ENCODE results near the gene LUZP4.
A peak's percentile ranks its signal among the peaks of the same experiment; 100 is the strongest.
"Not testable (repeated sequence)": the region's sequence is repeated elsewhere in the genome, so short reads cannot be mapped to it uniquely, and the experiment has no call there.

The LUZP4 gene, protein sequence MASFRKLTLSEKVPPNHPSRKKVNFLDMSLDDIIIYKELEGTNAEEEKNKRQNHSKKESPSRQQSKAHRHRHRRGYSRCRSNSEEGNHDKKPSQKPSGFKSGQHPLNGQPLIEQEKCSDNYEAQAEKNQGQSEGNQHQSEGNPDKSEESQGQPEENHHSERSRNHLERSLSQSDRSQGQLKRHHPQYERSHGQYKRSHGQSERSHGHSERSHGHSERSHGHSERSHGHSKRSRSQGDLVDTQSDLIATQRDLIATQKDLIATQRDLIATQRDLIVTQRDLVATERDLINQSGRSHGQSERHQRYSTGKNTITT

GRCh38 chrX:115289465-115289864 lies at the start of gene LUZP4:
LUZP4 (plus strand) TSS chrX:115289715; CDS start chrX:115289760, 45 bp downstream.
- no peak for FAIRE-seq

DNA sequence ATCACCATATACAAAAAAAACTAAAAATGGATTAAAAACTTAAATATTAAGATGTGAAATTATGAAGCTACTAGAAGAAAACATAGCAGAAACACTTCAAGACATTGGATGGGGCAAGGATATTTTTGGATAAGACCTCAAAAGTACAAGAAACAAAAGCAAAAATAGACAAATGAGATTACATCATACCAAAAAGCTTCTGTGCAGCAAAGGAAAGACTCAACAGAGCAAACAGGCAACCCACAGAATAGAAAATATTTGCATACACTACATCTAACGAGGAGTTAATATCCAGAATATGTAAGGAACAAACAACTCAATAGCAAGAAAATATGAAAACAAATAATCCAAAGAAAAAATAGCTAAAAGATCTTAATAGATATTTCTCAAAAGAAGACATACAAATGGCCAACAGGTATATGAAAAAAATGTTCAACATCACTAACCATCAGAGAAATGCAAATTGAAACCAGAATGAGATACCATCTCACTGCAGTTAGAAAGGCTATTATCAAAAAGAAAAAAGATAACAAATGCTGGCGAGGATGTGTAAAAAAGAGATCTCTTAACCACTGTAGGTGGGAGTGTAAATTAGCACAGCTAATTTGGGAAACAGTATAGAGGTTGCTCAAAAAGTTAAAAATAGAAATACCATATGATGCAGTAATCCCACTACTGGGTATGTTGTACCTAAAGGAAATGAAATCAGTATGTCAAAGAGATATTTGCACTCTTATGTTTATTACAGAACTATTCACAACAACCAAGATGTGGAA lies 37.9 kb upstream of the LUZP4 start:
- no peak for FAIRE-seq

DNA sequence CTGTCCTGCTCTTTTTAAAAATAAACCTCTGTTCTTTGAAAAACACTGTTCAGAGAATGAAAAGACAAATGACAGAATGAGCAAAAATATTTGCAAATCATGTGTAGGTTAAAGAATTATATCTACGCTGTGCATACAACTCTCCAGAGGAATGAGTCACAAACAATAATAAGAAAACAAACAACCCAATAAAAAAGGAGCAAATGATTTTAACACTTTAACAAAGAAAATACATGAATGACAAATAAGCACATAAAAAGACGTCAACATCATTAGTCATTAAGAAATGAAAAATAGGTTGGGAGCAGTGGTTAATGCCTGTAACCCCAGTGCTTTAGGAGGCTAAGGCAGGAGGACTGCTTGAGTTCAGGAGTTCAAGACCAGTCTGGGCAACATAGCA lies 34.5 kb upstream of the LUZP4 start:
- FAIRE-seq: peak; percentile 12

DNA sequence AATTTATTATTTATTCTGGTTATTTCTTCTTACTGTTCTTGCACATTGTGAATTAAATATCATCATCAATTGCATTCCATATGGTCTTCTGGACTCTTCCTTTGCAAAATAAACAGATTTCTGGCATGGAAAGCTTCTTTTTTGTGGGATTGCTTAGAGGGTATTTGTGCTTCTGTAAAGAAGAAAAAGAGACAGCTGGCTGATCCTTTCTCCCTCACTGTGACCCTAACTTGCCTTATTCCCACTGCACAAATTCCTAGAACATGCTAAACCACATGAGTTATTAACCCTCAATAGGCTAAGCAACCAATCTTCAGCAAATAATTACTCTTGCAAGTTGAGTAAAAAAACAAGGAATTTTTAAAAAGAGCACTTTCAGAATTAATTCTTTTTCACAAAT lies 31.8 kb upstream of the LUZP4 start:
- no peak for FAIRE-seq

- no peak for FAIRE-seq
Measured at GRCh38 chrX:115259238-115259875, 30.2 kb upstream of the LUZP4 start.

DNA sequence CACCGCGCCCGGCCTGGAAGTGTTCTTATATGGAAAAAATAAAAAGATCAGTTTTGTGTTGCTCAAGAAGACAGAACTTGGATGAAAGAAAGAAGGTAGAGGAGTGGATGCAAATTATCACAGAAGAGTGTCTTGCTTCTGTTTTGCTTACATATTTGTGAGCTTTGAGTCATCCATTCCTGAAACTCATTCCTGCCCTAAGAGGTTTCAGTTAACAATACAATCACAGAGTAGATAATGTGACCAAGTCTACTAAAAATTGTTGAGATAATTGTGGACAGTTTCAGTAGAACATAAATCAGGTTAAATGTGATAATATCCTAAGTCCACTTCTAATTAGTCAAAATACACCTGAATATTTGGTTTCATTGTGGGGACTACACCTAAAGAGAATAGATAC lies 29.2 kb upstream of the LUZP4 start:
- FAIRE-seq: no peak

- FAIRE-seq: no peak
Measured at GRCh38 chrX:115261148-115261547, 28.4 kb upstream of the LUZP4 start.

- no peak for FAIRE-seq
Measured at GRCh38 chrX:115264009-115264408, 25.5 kb upstream of the LUZP4 start.

- no peak for FAIRE-seq
Measured at GRCh38 chrX:115266300-115266699, 23.2 kb upstream of the LUZP4 start.

DNA sequence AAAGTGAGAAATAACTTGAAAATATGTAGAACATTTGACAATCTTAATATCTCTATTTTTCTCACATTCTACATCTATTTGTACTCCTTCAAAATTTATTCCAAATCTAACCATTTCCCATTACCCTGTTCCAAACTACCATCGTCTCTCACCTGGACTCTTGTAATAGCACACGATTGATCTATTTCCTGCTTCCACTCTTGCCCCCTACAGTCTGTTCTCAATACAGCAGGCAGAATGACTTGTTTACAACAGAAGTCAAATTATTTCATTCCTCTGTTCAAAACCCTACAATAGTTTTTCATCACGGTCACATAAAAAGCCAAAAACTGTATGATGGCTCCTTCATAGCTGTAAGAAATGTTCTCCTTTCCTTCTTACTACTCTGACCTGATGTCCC lies 21.1 kb upstream of the LUZP4 start:
- FAIRE-seq: no peak

- FAIRE-seq: no peak
Measured at GRCh38 chrX:115269051-115269683, 20.3 kb upstream of the LUZP4 start.

DNA sequence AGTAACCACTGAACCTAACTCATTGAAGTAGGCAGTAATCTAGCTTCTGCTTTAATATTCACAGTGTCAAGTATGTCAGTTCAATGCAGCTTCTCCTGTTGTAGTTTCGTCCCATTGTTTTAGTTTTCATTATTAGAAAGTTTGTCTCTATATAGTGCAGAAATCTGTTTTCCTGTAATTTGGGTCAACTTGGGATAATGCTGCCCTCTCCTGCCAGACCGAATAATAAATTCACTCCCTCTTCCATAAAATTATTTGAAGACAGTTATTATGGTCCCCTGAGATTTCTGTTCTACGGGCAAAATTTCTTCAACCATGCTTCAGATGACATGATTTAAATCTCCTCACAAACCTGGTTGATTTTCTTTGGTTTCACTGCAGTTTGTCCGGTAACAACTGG lies 4.6 kb upstream of the LUZP4 start:
- FAIRE-seq: no peak

- FAIRE-seq: no peak
Measured at GRCh38 chrX:115297189-115297588, 7.7 kb downstream of the LUZP4 start.

GRCh38 chrX:115311139-115311538 lies 21.6 kb downstream of the LUZP4 start:
- no peak for FAIRE-seq

DNA sequence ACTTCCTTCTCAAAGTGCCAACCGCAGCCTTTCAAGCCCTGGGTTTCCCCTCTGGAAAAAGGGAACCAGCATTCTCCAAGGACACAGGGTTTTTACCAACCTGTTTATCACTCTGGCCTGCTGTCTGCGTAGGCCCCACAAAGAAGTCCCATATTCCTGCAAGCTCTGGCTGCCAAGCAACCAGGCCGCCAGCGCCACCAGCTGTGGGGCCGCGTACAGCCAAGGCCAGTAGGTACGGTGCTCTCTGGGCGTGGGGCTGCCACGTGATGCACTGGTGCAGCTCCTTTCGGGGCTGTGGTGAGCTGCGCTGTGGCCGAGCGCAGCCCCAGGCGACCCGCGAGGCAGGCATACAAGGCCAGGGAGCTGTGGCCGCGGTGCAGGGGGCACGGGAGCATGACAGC lies 22.1 kb downstream of the LUZP4 start:
- no peak for FAIRE-seq

GRCh38 chrX:115318139-115318538 lies 28.6 kb downstream of the LUZP4 start:
- no peak for FAIRE-seq

- FAIRE-seq: no peak
Measured at GRCh38 chrX:115322375-115322774, 32.9 kb downstream of the LUZP4 start.

GRCh38 chrX:115324194-115324593 lies 34.7 kb downstream of the LUZP4 start:
- no peak for FAIRE-seq

GRCh38 chrX:115329282-115329681 lies 39.8 kb downstream of the LUZP4 start:
- not testable (repeated sequence) for FAIRE-seq

DNA sequence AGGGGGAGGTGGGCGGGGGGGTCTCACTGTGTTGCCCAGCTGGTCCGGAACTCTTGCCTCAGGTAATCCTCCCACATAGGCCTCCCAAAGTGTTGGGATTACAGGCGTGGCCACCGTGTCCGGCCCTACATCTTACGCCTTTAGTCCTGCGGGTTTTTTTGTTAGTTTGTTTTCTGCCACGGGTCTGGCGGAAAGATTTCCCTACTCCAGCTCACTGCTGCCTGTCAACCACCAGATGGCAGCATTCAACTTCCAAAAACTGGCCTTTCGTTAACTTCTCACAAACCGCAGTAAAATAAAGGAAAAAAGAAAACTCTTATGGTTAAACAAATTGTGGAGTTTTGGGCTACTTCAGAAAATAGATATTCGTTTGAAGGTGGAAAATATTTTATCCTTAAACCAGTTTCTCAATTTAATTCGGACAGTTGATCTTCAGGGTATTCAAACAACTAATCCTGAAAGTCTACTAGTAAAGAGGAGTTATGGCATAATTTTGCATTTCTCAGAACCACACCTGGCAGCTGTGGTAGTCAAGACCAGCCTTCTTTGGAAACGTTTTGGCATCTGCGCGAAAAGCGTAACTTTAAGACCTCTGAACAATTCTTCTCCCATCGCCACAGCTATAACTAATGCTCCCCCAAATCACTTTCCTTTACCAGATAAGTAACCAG lies 41.1 kb downstream of the LUZP4 start:
- FAIRE-seq: peak; percentile 86

- FAIRE-seq: no peak
Measured at GRCh38 chrX:115332832-115333231, 43.3 kb downstream of the LUZP4 start.

DNA sequence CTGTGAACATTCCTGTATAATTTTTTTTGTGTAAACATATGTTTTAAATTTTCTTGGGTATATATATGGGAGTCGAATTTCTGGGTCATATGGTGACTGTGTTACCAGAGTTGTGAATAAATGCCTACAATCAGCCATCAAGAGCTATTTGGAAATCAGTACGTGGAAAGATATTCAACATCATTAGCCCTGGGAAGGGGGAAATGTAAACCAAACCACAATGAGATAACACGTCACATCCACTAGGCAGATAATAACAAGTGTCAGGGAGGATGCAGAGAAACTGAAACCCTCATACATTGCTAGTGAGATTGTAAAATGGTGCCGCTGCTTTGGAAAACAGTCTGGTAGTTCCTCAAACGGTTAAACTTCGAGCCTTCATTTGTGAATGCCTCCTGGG lies 43.9 kb downstream of the LUZP4 start:
- FAIRE-seq: no peak
